CD14-positive monocyte (primary cell): ENCODE results near the gene AMOTL1. TPM values are rescaled to one million over a fixed set of nuclear protein-coding genes. Genes with fewer than 3 reads are reported as not detected.

Experiments
- DNase-seq, 3 donors: peaks; one replicate each; pipeline ENCODE4 v3.0.0-alpha.2; 2011 to 2022
- H2AFZ ChIP-seq: 2 replicates; pipeline ENCODE4 v1.6.0; 2012; ENCODE audit warnings: mild to moderate bottlenecking, low read depth, low read length, inconsistent platforms; ENCODE audit not compliant: insufficient read depth, poor library complexity, severe bottlenecking
- H3K27ac ChIP-seq, 2 donors: 1 replicate in 1 of 2; 2 replicates in 1 of 2; pipeline ENCODE4 v1.5.1; 2012 to 2013; ENCODE audit warnings: low read length in 2 of 2, control low read depth in 1 of 2, inconsistent platforms in 1 of 2, low read depth in 1 of 2, mild to moderate bottlenecking in 1 of 2
- H3K27me3 ChIP-seq, 2 donors: one replicate each; pipeline versions ENCODE4 v1.6.0 to v1.6.1; 2011 to 2013; ENCODE audit warnings: low read length in 2 of 2; ENCODE audit not compliant: control insufficient read depth in 2 of 2, insufficient read depth in 2 of 2
- H3K36me3 ChIP-seq, 2 donors: replicated peaks in 1 of 2; 1 replicate in 1 of 2; 2 replicates in 1 of 2; pipeline versions ENCODE4 v1.5.1 to v1.6.1; 2012 to 2013; ENCODE audit warnings: low read length in 2 of 2, control low read depth in 1 of 2, inconsistent platforms in 1 of 2, mild to moderate bottlenecking in 1 of 2; ENCODE audit not compliant: insufficient read depth in 2 of 2, control insufficient read depth in 1 of 2
- H3K4me1 ChIP-seq, 2 donors: 1 replicate in 1 of 2; 2 replicates in 1 of 2; pipeline versions ENCODE4 v1.5.1 to v1.6.1; 2012 to 2013; ENCODE audit warnings: low read length in 2 of 2, control low read depth in 1 of 2, inconsistent platforms in 1 of 2, mild to moderate bottlenecking in 1 of 2, moderate library complexity in 1 of 2; ENCODE audit not compliant: insufficient read depth in 2 of 2, control insufficient read depth in 1 of 2
- H3K4me2 ChIP-seq: replicated peaks from 2 replicates; pipeline ENCODE3; 2012; ENCODE audit warnings: low read length, moderate library complexity, mild to moderate bottlenecking; ENCODE audit not compliant: poor library complexity, severe bottlenecking; ENCODE audit errors: extremely low read depth
- H3K4me3 ChIP-seq, 3 experiments: fragments of 200-600 bp in 1 of 3; sonication (generic) in 1 of 3; replicated peaks in 1 of 3; 1 replicate in 2 of 3; 2 replicates in 1 of 3; pipeline ENCODE4 v1.5.1; 2011 to 2013; ENCODE audit warnings: low read length in 3 of 3, mild to moderate bottlenecking in 3 of 3, control low read depth in 2 of 3, low read depth in 2 of 3, inconsistent platforms in 1 of 3, moderate library complexity in 1 of 3
- H3K79me2 ChIP-seq: 2 replicates; pipeline ENCODE4 v1.6.0; 2012; ENCODE audit warnings: mild to moderate bottlenecking, control low read depth, inconsistent platforms, low read length, moderate library complexity; ENCODE audit not compliant: insufficient read depth
- H3K9ac ChIP-seq: 2 replicates; pipeline ENCODE4 v1.6.0; 2017; ENCODE audit warnings: low read length, mild to moderate bottlenecking; ENCODE audit not compliant: insufficient read depth, poor library complexity, severe bottlenecking
- H3K9me3 ChIP-seq, 2 donors: replicated peaks in 1 of 2; 1 replicate in 1 of 2; 2 replicates in 1 of 2; pipeline versions ENCODE4 v1.5.1 to v1.6.1; 2012 to 2013; ENCODE audit warnings: low read length in 2 of 2, control low read depth in 1 of 2; ENCODE audit not compliant: control insufficient read depth in 1 of 2, insufficient read depth in 1 of 2
- H4K20me1 ChIP-seq: 2 replicates; pipeline ENCODE4 v1.6.0; 2012; ENCODE audit warnings: mild to moderate bottlenecking, low read length, control low read depth, moderate library complexity; ENCODE audit not compliant: insufficient read depth
- H3K27ac Mint-ChIP-seq, 7 donors: one replicate each; pipeline ENCODE4 v1.8.0; 2020; ENCODE audit warnings: mild to moderate bottlenecking in 7 of 7, mixed read lengths in 7 of 7, moderate library complexity in 6 of 7, inconsistent platforms in 2 of 7
- H3K27me3 Mint-ChIP-seq, 3 donors: one replicate each; pipeline ENCODE4 v1.8.0; 2021 to 2022; ENCODE audit warnings: low read depth in 3 of 3, mild to moderate bottlenecking in 3 of 3, mixed read lengths in 3 of 3, moderate library complexity in 3 of 3, inconsistent platforms in 1 of 3
- H3K36me3 Mint-ChIP-seq, 2 donors: one replicate each; pipeline ENCODE4 v1.8.0; 2020; ENCODE audit warnings: mixed read lengths in 2 of 2, inconsistent platforms in 1 of 2, mild to moderate bottlenecking in 1 of 2
- H3K4me1 Mint-ChIP-seq: one replicate; pipeline ENCODE4 v1.8.0; 2020; ENCODE audit warnings: mild to moderate bottlenecking, mixed read lengths
- H3K4me3 Mint-ChIP-seq, 2 donors: one replicate each; pipeline ENCODE4 v1.8.0; 2020; ENCODE audit warnings: mild to moderate bottlenecking in 2 of 2, mixed read lengths in 2 of 2, moderate library complexity in 1 of 2
- H3K9me3 Mint-ChIP-seq, 7 donors: one replicate each; pipeline ENCODE4 v1.8.0; 2020 to 2022; ENCODE audit warnings: mixed read lengths in 7 of 7, mild to moderate bottlenecking in 6 of 7, moderate library complexity in 6 of 7, inconsistent platforms in 2 of 7
- CTCF ChIP-seq: fragments of 200-600 bp; IDR thresholded peaks from one replicate; pipeline ENCODE4 v1.8.0; 2022; ENCODE audit warnings: antibody characterized with exemption, mild to moderate bottlenecking
- WGBS: methylation state at CpG from one replicate; pipeline ENCODE4 v1.1.5; 2013; ENCODE audit warnings: missing lambda C conversion rate; ENCODE audit not compliant: insufficient coverage; 5-methylcytosine and 5-hydroxymethylcytosine counted together
- intact Hi-C, 2 donors: fragments of 100-400 bp; cut with micrococcal nuclease; formaldehyde crosslinking; loops; one replicate each; pipeline versions ENCODE4 v1.15.0 to v1.15.1; 2023
- polyA plus RNA-seq, 3 donors: library from polyadenylated mRNA; depleted of rRNA in 1 of 3; unstranded in 2 of 3; stranded (reverse) in 1 of 3; fragments of 300-500 nt in 2 of 3; fragments of >200 nt in 1 of 3; fragmentation: Illumina TruSeq in 2 of 3; gene quantifications; 1 replicate in 2 of 3; 2 replicates in 1 of 3; pipeline ENCODE4 v1.2.3, GENCODE V29; 2012 to 2021

Gene AMOTL1
- polyA plus RNA-seq, 3 donors = 0.41 to 0.66 (median 0.46) TPM

GRCh38 chr11:94802501-94802900 lies 34.3 kb downstream of the AMOTL1 start:
- Mint-ChIP-seq H3K27ac (peak overlapping the region in 2 of 7 donors; percentile 15 to 50), H3K27me3 (no peaks in the 10 kb centered on the region), H3K36me3 (peaks cover 24 to 30% of the 10 kb centered on the region in 2 donors), H3K4me3 (no peak overlapping the region), H3K9me3 (no peaks in the 10 kb centered on the region), H3K4me1 (no peaks in the 10 kb centered on the region)
- Histone ChIP-seq H2AFZ (no peak overlapping the region), H3K9me3 (no peaks in the 10 kb centered on the region), H3K27me3 (no peaks in the 10 kb centered on the region), H3K4me3 (no peak overlapping the region), H3K36me3 (peaks cover 0 to 4% of the 10 kb centered on the region in 2 donors), H3K27ac (no peak overlapping the region), H4K20me1 (no peaks in the 10 kb centered on the region), H3K4me1 (no peaks in the 10 kb centered on the region), H3K9ac (no peak overlapping the region), H3K4me2 (no peak overlapping the region), H3K79me2 (no peaks in the 10 kb centered on the region)
- no peak for TF ChIP-seq CTCF
- DNase-seq = no peak
- WGBS = 100% methylated on average over 3 of the region's 5 CpGs
- intact Hi-C loops = no loop called here

- H4K20me1 ChIP-seq = no peaks in the 10 kb centered on the region
- H3K4me3 ChIP-seq = no peak overlapping the region
- Mint-ChIP-seq H3K4me3 (no peak overlapping the region), H3K36me3 (peaks cover 24 to 30% of the 10 kb centered on the region in 2 donors), H3K4me1 (no peaks in the 10 kb centered on the region), H3K27ac (no peak overlapping the region), H3K9me3 (no peaks in the 10 kb centered on the region), H3K27me3 (no peaks in the 10 kb centered on the region)
- H3K4me2 ChIP-seq = no peak overlapping the region
- H3K9me3 ChIP-seq = no peaks in the 10 kb centered on the region
- H3K4me1 ChIP-seq = no peaks in the 10 kb centered on the region
- intact Hi-C loops = no loop called here
- H3K27me3 ChIP-seq = no peaks in the 10 kb centered on the region
- no peaks in the 10 kb centered on the region for H3K79me2 ChIP-seq
- no peak for TF ChIP-seq CTCF
- no peak for DNase-seq
- H3K9ac ChIP-seq = no peak overlapping the region
- H3K36me3 ChIP-seq = peaks cover 0 to 4% of the 10 kb centered on the region in 2 donors
- H2AFZ ChIP-seq = no peak overlapping the region
- no peak overlapping the region for H3K27ac ChIP-seq
Observed at GRCh38 chr11:94803491-94803890, 35.3 kb downstream of the AMOTL1 start.
